Stimulated activated CD8-positive, alpha-beta memory T cell treated with anti-CD3 and anti-CD28 coated beads, Interleukin-7, amount 100 ng/mL, for 24 hours (primary cell): ENCODE data around the gene TIMM50.
"Not testable (repeated sequence)": the region's sequence is repeated elsewhere in the genome, so short reads cannot be mapped to it uniquely, and the experiment has no call there.

ENCODE experiments used
- DNase-seq: peaks from one replicate; pipeline ENCODE4 v3.0.0-alpha.2; 2020; ENCODE audit warnings: low read depth

The TIMM50 gene

DNA sequence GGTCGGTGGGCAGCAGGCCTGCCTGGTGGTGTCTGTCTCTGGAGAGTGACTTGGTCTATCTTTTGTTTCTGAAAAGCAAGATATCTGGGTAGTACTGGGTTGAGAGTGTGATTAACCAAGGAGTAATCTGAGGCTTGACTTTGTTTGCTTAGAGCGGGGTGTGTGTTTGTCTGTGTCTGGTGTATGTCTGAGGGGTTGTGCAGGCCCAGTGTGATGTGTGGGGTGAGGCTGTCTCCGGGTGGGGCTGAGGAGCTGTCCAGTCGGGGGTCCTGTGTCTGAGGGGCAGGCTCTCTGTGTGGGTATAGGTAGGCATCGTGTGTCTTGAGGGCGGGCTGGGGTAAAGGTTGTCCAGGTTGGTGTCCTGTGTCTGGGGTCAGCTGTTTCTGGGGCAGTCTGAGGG, 11.1 kb upstream of the TIMM50 start:
- DNase-seq: no peak

DNA sequence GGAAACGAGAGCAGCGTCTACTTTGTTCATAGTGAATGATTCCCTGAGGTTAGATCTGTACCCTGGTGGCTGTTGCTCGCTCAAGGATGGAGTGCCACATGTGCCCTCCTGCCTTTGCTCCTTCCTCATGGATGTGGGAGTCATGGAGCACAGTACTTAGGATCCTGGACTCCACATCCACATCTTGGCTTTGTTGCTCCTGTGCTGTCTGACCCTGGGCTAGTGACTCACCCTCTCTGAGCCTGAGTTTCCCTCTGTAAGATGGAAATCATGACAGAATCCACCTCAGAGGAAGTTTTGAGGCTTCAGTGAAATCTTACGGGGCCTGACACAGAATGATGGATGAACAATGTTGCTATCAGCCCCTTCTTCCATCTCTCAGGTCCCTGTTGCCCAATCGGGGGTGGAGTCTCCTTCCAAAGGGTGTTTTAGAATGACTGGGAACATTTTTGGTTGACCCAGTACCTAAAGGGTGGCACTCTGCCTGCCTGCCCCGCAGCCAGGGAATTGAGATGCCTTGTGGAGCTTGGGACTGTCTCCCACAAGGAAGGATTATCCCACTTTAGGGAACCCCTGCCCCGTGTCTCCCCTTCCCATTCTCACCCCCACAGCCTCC, 9.8 kb upstream of the TIMM50 start:
- DNase-seq: no peak

- DNase-seq: no peak
Measured at GRCh38 chr19:39471756-39472536, 8.7 kb upstream of the TIMM50 start.

DNA sequence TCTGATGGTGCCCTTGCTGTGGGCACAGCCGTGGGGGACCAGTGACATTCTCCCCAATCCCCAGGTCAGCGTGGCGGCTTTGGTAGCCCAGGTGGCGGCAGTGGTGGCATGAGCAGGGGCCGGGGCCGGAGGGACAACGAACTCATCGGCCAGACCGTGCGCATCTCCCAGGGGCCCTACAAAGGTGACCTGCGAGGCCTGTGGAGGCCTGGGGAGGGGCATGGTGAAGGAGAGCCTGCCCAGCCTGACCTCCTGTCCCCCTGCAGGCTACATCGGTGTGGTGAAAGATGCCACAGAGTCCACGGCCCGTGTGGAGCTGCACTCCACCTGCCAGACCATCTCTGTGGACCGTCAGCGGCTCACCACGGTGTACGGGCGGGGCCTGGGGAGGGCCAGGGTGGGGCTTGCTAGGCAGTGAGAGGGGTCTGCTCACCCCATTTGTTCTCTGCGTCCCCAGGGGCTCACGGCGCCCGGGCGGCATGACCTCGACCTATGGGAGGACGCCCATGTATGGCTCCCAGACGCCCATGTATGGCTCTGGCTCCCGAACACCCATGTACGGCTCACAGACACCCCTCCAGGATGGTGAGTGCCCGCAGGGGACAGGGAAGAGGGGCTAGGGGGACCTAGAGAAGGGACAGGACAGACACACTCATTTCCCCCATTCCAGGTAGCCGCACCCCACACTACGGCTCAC, 7.7 kb upstream of the TIMM50 start:
- no peak for DNase-seq

DNA sequence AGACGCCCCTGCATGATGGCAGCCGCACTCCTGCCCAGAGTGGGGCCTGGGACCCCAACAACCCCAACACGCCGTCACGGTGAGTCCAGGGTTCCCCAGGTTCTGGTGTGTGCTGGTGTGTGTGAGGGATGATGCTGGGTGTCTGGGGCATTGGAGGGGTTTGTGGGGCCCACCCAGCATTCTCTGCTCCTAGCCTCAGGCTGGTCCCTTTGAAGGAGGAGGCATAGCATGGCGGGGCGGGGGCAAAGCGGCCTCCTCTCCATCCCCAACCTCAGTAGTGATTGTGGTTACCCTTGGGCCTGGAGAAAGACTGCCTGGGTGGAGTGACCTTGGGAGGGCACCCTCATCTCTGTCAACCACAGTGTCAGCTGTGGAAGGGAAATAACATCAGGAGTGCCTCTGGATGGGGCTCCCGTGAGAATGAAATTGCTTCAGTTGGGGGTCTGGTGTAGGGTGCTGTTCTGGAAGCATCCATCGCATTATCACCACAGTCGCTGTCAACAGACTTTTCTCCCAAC, 7.1 kb upstream of the TIMM50 start:
- DNase-seq: no peak

- peak; percentile 46 for DNase-seq
Measured at GRCh38 chr19:39474139-39474620, 6.5 kb upstream of the TIMM50 start.

DNA sequence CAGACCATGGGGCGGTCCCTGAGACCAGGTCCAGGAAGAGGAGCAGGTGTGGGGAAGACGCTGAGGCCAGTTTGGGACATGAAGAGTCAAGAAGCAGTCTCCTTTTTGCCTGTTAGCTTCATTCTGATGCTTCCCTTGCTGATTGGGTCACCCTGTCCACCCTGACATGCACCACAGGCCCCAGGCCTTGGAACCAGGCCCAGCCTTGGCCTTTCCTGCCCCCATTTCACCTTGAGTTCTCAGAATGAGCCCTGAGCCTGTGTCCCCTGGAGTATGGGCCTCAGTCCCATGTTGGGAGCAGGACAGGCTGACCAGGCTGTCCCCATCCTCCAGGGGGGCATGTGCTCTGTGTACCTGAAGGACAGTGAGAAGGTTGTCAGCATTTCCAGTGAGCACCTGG, 4.9 kb upstream of the TIMM50 start:
- DNase-seq: no peak

GRCh38 chr19:39479319-39479801, 1.3 kb upstream of the TIMM50 start:
- not testable (repeated sequence) for DNase-seq

- no peak for DNase-seq
Measured at GRCh38 chr19:39479916-39480315, 722 bp upstream of the TIMM50 start.

- no peak for DNase-seq
Measured at GRCh38 chr19:39481229-39481545, 549 bp downstream of the TIMM50 start.

GRCh38 chr19:39481676-39482075, 1.0 kb downstream of the TIMM50 start:
- no peak for DNase-seq

- no peak for DNase-seq
Measured at GRCh38 chr19:39483141-39483540, 2.5 kb downstream of the TIMM50 start.

DNA sequence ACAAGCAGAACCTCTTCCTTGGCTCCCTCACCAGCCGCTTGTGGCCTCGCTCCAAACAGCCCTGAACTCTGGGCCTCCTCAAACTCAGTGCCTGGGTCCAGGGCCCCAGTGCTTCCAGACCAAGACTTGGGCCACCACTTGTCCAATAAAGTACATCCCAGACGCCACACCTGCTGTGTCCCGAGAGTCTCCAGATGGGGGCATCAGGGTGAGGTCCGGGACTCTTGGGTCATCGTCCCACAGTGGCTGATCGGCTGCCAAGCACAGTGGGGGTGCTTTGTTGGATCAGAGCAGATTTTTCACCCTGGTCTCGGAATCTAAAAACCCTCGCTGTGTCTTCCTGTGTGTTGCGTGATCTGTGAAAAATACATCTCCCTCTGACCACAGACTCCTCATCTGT, 9.1 kb downstream of the TIMM50 start:
- no peak for DNase-seq

GRCh38 chr19:39492225-39492624, 11.6 kb downstream of the TIMM50 start:
- no peak for DNase-seq

DNA sequence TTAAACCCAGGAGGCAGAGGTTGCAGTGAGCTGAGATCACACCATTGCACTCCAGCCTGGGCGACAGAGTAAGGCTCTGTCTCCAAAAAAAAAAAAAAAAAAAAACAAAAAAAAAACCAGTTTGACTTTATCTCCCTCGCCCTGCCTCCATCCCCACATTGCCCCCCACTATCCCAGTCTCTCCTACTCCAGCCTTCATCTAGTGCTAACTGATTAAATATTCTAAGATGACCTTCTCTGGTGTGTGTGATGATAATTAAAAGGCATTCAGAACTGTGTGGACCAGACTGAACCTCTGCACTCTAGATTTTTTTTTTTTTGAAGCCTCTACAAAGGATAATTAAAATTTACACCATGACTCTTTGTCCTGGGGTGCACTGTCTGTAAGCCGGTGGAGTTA, 12.2 kb downstream of the TIMM50 start:
- DNase-seq: no peak

- DNase-seq: no peak
Measured at GRCh38 chr19:39494661-39495060, 14.0 kb downstream of the TIMM50 start.

GRCh38 chr19:39496063-39496462, 15.4 kb downstream of the TIMM50 start:
- no peak for DNase-seq

- no peak for DNase-seq
Measured at GRCh38 chr19:39497701-39497995, 17.0 kb downstream of the TIMM50 start.

- no peak for DNase-seq
Measured at GRCh38 chr19:39497996-39498797, 17.6 kb downstream of the TIMM50 start.

- no peak for DNase-seq
Measured at GRCh38 chr19:39498798-39499642, 18.4 kb downstream of the TIMM50 start, which contains the start of gene DLL3. Gene DLL3, plus strand, starts transcription at chr19:39498947. Its CDS starts 28 bp downstream, at chr19:39498975.

GRCh38 chr19:39499932-39500331, 19.3 kb downstream of the TIMM50 start:
- no peak for DNase-seq
